NCI-H510A (cell line): ENCODE data around the gene ERCC6.
A peak's percentile ranks its signal among the peaks of the same experiment; 100 is the strongest.

Experiments used
- DNase-seq: peaks from one replicate; lab custom pipeline; 2025; lab: John Stamatoyannopoulos, UW

ERCC6 gene

GRCh38 chr10:49538381-49539319 is at the start of gene ERCC6:
ERCC6 (minus strand) TSS chr10:49539121.
- peak; percentile 84 for DNase-seq

- DNase-seq, result no peak
Observed at GRCh38 chr10:49587981-49588380, 49.1 kb upstream of the ERCC6 start.

- no peak for DNase-seq
Observed at GRCh38 chr10:49585387-49585786, 46.5 kb upstream of the ERCC6 start.

- no peak for DNase-seq
Observed at GRCh38 chr10:49579621-49580020, 40.7 kb upstream of the ERCC6 start.

- DNase-seq, result no peak
Observed at GRCh38 chr10:49578392-49578791, 39.5 kb upstream of the ERCC6 start.

- no peak for DNase-seq
Observed at GRCh38 chr10:49577182-49577925, 38.4 kb upstream of the ERCC6 start.

GRCh38 chr10:49575489-49576072 is 36.7 kb upstream of the ERCC6 start:
- DNase-seq, result no peak

GRCh38 chr10:49572594-49573114 is 33.7 kb upstream of the ERCC6 start:
- no peak for DNase-seq

- DNase-seq, result peak; percentile 14
Observed at GRCh38 chr10:49571388-49571787, 32.5 kb upstream of the ERCC6 start.

- no peak for DNase-seq
Observed at GRCh38 chr10:49569031-49569631, 30.2 kb upstream of the ERCC6 start.

- no peak for DNase-seq
Observed at GRCh38 chr10:49568235-49568634, 29.3 kb upstream of the ERCC6 start.

GRCh38 chr10:49567810-49568209 is 28.9 kb upstream of the ERCC6 start:
- DNase-seq, result no peak

- no peak for DNase-seq
Observed at GRCh38 chr10:49564461-49565009, 25.6 kb upstream of the ERCC6 start.

- DNase-seq, result no peak
Observed at GRCh38 chr10:49562893-49563292, 24.0 kb upstream of the ERCC6 start.

- DNase-seq, result no peak
Observed at GRCh38 chr10:49560526-49560925, 21.6 kb upstream of the ERCC6 start.

GRCh38 chr10:49559476-49559875 is 20.6 kb upstream of the ERCC6 start:
- no peak for DNase-seq

- DNase-seq, result no peak
Observed at GRCh38 chr10:49558190-49558589, 19.3 kb upstream of the ERCC6 start.

- no peak for DNase-seq
Observed at GRCh38 chr10:49557681-49558080, 18.8 kb upstream of the ERCC6 start.

GRCh38 chr10:49556723-49557122 is 17.8 kb upstream of the ERCC6 start:
- DNase-seq, result no peak

GRCh38 chr10:49552277-49552676 is 13.4 kb upstream of the ERCC6 start:
- no peak for DNase-seq

- DNase-seq, result no peak
Observed at GRCh38 chr10:49550563-49550962, 11.6 kb upstream of the ERCC6 start.
